Stomach (tissue), 9 donors: ENCODE measurements around the gene STN1. TPM values are rescaled to one million over a fixed set of nuclear protein-coding genes. Genes with fewer than 3 reads are reported as not detected.

ENCODE experiments used
- DNase-seq, 2 donors: peaks; one replicate each; pipeline versions ENCODE4 v3.0.0 to v3.0.0-alpha.2; 2013 to 2019
- H3K27ac ChIP-seq, 5 donors: fragments of 200-600 bp in 4 of 5; sonication (generic) in 4 of 5; one replicate each; pipeline ENCODE4 v1.5.1; 2013 to 2019; ENCODE audit warnings: mild to moderate bottlenecking in 1 of 5, moderate library complexity in 1 of 5
- H3K27me3 ChIP-seq, 3 donors: fragments of 200-600 bp; sonication (generic); one replicate each; pipeline ENCODE4 v1.5.1; 2017 to 2019; ENCODE audit warnings: mixed run types in 1 of 3
- H3K36me3 ChIP-seq, 4 donors: fragments of 200-600 bp; sonication (generic); 1 replicate in 3 of 4; 2 replicates in 1 of 4; pipeline ENCODE4 v1.5.1; 2016 to 2019
- H3K4me1 ChIP-seq, 4 donors: fragments of 200-600 bp; sonication (generic); one replicate each; pipeline ENCODE4 v1.5.1; 2016 to 2019
- H3K4me3 ChIP-seq, 4 donors: fragments of 200-600 bp; sonication (generic) in 3 of 4; one replicate each; pipeline ENCODE4 v1.5.1; 2016 to 2019; ENCODE audit warnings: mild to moderate bottlenecking in 1 of 4
- H3K9me3 ChIP-seq, 4 donors: fragments of 200-600 bp; sonication (generic); one replicate each; pipeline ENCODE4 v1.5.1; 2016 to 2019
- CTCF ChIP-seq, 7 experiments: fragments of 450-650 bp in 4 of 7; fragments of 200-600 bp in 3 of 7; sonication (generic) in 3 of 7; IDR thresholded peaks; one replicate each; pipeline ENCODE4 v1.5.1; 2016 to 2019; ENCODE audit warnings: antibody characterized with exemption in 7 of 7, control low read depth in 2 of 7, mild to moderate bottlenecking in 1 of 7
- EP300 ChIP-seq: sonication (generic); formaldehyde crosslinking; IDR thresholded peaks from one replicate; pipeline ENCODE4 v1.6.1; 2017; ENCODE audit warnings: antibody characterized with exemption
- POLR2A ChIP-seq, 4 donors: fragments of 450-650 bp; IDR thresholded peaks; one replicate each; pipeline ENCODE4 v1.6.1; 2016; ENCODE audit warnings: antibody characterized with exemption in 4 of 4, control low read depth in 2 of 4, mild to moderate bottlenecking in 1 of 4, moderate library complexity in 1 of 4
- POLR2AphosphoS5 ChIP-seq, 3 donors: sonication (generic); formaldehyde crosslinking; IDR thresholded peaks; one replicate each; pipeline ENCODE4 v1.6.1; 2016; ENCODE audit warnings: antibody characterized with exemption in 3 of 3
- WGBS, 5 donors: extraction: QIAGEN DNeasy Blood & Tissue Kit in 3 of 5; methylation state at CpG; one replicate each; pipeline versions ENCODE4 v1.1.5 to v1.1.7; 2013 to 2018; 5-methylcytosine and 5-hydroxymethylcytosine counted together
- intact Hi-C: fragments of 100-400 bp; cut with DNase I; formaldehyde crosslinking; loops from one replicate; pipeline ENCODE4 v1.15.1; 2023; ENCODE audit warnings: low total_unique reads
- polyA plus RNA-seq, 3 donors: library from polyadenylated mRNA; stranded (reverse); fragments of 200-250 nt; gene quantifications; one replicate each; pipeline ENCODE4 v1.2.3, GENCODE V29; 2013
- total RNA-seq, 5 donors: library from RNA; depleted of rRNA; stranded (reverse); fragments of >200 nt; gene quantifications; one replicate each; pipeline versions ENCODE4 v1.1.0 to v1.2.3, GENCODE V29; 2014 to 2016
- donor health status: healthy with polysubstance abuse.
- donor health status: Bipolar disorder and iron deficiency.
- donor health status: healthy.

The STN1 gene
- total and polyA plus RNA-seq, 8 donors = 0.45 to 41.1 (median 20.5) TPM

DNA sequence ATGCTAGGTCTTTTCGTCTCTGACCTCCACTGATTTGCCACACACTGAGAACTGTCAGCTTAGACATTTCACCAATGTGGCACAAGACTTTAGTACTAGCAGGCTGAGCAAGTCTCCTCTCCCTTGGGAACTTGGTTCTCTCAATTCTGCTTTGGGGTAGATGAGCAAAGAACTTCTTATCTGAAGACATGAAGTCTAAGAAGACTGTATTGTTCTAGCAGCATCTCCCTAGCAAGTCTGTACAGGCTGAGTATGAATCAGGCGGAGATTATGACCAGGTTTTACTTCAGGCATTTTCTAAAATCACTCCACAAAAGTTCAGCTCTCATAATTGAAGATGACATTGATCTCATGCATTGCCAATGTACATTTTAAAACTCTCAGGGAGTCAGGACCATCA is 23.8 kb upstream of the STN1 start:
- TF ChIP-seq CTCF (IDR thresholded peaks at IDR 0.05) (no peak), POLR2A (IDR thresholded peaks at IDR 0.05) (no peak), POLR2AphosphoS5 (IDR thresholded peaks at IDR 0.05) (no peak), EP300 (no peak)
- DNase-seq = no peak
- no peaks in the 10 kb centered on the region for H3K27me3 ChIP-seq
- H3K9me3 ChIP-seq = no peaks in the 10 kb centered on the region
- H3K4me3 ChIP-seq = no peak overlapping the region
- 61 to 81% (median 67%) methylated on average over 2 of the region's 2 CpGs for WGBS, 5 donors
- no peaks in the 10 kb centered on the region for H3K4me1 ChIP-seq
- no peak overlapping the region for H3K27ac ChIP-seq
- H3K36me3 ChIP-seq = no peaks in the 10 kb centered on the region
- intact Hi-C loops = no loop called here

DNA sequence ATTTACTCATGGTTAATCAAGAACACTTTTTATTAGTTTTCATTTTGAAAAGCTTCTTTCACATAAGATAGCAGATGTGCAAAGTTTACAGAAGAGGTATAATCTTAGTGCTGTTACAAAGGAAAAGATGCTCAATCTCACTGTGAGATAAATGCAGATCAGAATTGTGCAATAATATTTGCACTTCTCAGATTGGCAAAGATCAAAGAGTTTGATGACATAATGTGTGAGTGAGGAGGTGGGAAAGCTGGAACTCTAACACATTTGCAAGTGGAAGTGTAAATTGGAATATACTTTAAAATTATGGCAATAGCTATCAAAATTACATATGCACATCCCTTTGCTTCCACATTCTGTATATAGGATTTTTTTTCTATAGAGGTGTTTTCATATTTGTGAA is 21.5 kb upstream of the STN1 start:
- H3K36me3 ChIP-seq = no peaks in the 10 kb centered on the region
- no peak overlapping the region for H3K27ac ChIP-seq
- H3K9me3 ChIP-seq = no peaks in the 10 kb centered on the region
- TF ChIP-seq CTCF (IDR thresholded peaks at IDR 0.05) = no peak
- no peak for DNase-seq
- intact Hi-C loops = no loop called here
- no peak overlapping the region for H3K4me3 ChIP-seq
- H3K27me3 ChIP-seq = no peaks in the 10 kb centered on the region
- H3K4me1 ChIP-seq = no peaks in the 10 kb centered on the region

GRCh38 chr10:103936022-103936421 is 18.0 kb upstream of the STN1 start:
- H3K4me1 ChIP-seq = peaks cover 0 to 15% (median 11%) of the 10 kb centered on the region in 4 donors
- no peaks in the 10 kb centered on the region for H3K36me3 ChIP-seq
- DNase-seq = no peak
- WGBS, 5 donors = 76 to 87% (median 83%) methylated on average over 6 of the region's 6 CpGs
- H3K27me3 ChIP-seq = no peaks in the 10 kb centered on the region
- H3K27ac ChIP-seq = no peak overlapping the region
- no peak for TF ChIP-seq CTCF (IDR thresholded peaks at IDR 0.05)
- intact Hi-C loops = no loop called here
- no peaks in the 10 kb centered on the region for H3K9me3 ChIP-seq
- H3K4me3 ChIP-seq = no peak overlapping the region

GRCh38 chr10:103934308-103934707 is 16.3 kb upstream of the STN1 start:
- Histone ChIP-seq H3K4me1 (peaks cover 0 to 18% (median 12%) of the 10 kb centered on the region in 4 donors), H3K36me3 (no peaks in the 10 kb centered on the region), H3K4me3 (no peak overlapping the region), H3K27me3 (no peaks in the 10 kb centered on the region), H3K27ac (no peak overlapping the region), H3K9me3 (no peaks in the 10 kb centered on the region)
- DNase-seq = no peak
- intact Hi-C loops = no loop called here
- TF ChIP-seq POLR2A (IDR thresholded peaks at IDR 0.05) (no peak), POLR2AphosphoS5 (IDR thresholded peaks at IDR 0.05) (no peak), EP300 (no peak), CTCF (IDR thresholded peaks at IDR 0.05) (no peak)
- WGBS, 5 donors = 84 to 95% (median 91%) methylated on average over 6 of the region's 6 CpGs
